ENCODE results near the gene SLN.
A peak's percentile ranks its signal among the peaks of the same experiment; 100 is the strongest.

The SLN gene

GRCh38 chr11:107751082-107751481 is 39.2 kb upstream of the SLN start:
- TF ChIP-seq, protein P1, sequence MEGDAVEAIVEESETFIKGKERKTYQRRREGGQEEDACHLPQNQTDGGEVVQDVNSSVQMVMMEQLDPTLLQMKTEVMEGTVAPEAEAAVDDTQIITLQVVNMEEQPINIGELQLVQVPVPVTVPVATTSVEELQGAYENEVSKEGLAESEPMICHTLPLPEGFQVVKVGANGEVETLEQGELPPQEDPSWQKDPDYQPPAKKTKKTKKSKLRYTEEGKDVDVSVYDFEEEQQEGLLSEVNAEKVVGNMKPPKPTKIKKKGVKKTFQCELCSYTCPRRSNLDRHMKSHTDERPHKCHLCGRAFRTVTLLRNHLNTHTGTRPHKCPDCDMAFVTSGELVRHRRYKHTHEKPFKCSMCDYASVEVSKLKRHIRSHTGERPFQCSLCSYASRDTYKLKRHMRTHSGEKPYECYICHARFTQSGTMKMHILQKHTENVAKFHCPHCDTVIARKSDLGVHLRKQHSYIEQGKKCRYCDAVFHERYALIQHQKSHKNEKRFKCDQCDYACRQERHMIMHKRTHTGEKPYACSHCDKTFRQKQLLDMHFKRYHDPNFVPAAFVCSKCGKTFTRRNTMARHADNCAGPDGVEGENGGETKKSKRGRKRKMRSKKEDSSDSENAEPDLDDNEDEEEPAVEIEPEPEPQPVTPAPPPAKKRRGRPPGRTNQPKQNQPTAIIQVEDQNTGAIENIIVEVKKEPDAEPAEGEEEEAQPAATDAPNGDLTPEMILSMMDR (IDR thresholded peaks at IDR 0.05; ENCODE audit: low read depth, low read length) = no peak
- DNase-seq (ENCODE audit: low read depth in 2 of 2) = no peak
- H3K4me3 ChIP-seq (replicated peaks in 1 of 2; ENCODE audit: low read depth in 2 of 2, low read length in 2 of 2) = no peak overlapping the region

DNA sequence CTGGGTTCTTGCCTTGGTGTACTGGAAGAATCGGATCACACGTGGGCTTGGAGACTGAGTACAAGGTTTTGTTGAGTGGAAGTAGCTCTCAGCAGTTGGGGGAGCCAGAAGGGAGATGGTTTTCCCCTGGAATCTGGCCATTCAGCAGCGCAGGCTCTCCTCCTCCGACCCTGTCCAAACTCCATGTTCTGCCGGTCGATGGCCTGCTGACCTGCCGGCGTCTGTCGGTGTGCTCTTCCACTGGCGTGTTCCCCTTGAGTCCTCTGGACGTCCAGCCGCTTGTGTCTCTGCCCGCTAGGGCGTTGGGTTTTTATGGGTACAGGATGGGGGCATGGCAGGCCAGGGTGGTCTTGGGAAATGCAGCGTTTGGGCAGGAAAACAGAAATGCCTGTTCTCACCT is 38.5 kb upstream of the SLN start:
- no peak for DNase-seq (ENCODE audit: low read depth in 2 of 2)
- no peak overlapping the region for H3K4me3 ChIP-seq (replicated peaks in 1 of 2; ENCODE audit: low read depth in 2 of 2, low read length in 2 of 2)
- TF ChIP-seq, protein P1 (IDR thresholded peaks at IDR 0.05; ENCODE audit: low read depth, low read length) = no peak

DNA sequence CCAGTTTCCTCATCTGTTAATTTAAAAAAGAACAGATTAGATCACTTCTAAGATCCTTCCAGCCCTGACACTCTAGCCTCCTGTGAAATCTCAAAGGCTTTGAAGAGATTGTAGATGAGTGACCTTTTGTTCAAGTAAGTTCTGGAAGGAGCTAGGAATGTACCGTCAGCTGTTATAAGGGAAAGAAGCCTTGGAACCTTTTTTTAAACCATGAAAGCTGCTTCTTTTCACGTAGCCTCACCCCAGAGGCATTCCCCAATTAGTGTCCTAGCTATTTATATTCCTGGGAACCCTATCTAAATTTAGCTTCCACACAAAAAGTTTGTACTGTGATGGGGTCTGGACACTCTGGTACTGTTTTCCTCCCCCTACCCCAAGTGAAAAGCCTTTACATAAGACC is 35.8 kb upstream of the SLN start:
- DNase-seq (ENCODE audit: low read depth in 2 of 2) = no peak
- TF ChIP-seq, protein P1 (IDR thresholded peaks at IDR 0.05; ENCODE audit: low read depth, low read length) = no peak
- H3K4me3 ChIP-seq (replicated peaks in 1 of 2; ENCODE audit: low read depth in 2 of 2, low read length in 2 of 2) = no peak overlapping the region

DNA sequence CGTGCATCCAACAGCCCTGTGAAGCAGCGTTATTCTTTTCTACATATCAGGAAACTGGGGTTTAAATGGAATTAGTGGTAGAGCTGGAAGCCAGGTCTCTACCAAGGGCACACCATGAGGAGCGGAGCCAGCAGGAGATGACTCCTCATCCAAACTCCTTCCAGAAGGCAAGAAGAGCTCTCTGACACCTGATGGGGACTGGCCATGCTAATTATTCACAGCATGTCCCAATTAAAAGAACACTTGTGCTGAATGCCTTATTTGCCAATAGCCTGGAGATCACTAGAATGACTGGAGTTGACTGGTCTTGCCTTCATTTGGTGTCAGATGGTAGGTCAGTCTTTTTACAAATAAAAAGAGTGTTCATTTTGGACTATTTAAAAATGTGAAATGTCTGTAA is 32.9 kb upstream of the SLN start:
- H3K4me3 ChIP-seq (replicated peaks in 1 of 2; ENCODE audit: low read depth in 2 of 2, low read length in 2 of 2) = no peak overlapping the region
- DNase-seq (ENCODE audit: low read depth in 2 of 2) = no peak
- TF ChIP-seq, protein P1 (IDR thresholded peaks at IDR 0.05; ENCODE audit: low read depth, low read length) = no peak

DNA sequence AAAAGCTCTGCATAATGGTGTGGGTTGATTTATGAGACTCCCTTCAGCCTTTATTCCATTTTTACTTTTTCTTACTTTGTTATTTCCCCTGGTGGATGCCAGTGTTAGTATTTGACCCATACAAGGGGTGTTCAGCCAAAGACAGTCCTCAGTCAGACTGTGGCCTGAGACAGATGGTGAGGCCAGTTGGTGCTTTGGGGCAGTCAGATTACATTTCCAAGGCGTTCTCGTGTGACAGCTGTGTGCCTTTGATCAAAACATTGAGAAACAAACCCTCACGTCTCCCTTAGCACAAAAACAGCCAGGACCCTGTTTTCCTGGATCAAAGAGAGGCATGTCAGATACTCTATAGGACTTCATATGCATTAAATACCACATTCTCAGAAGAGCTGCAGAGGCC is 31.3 kb upstream of the SLN start:
- DNase-seq (ENCODE audit: low read depth in 2 of 2) = no peak
- H3K4me3 ChIP-seq (replicated peaks in 1 of 2; ENCODE audit: low read depth in 2 of 2, low read length in 2 of 2) = no peak overlapping the region
- TF ChIP-seq, protein P1 (IDR thresholded peaks at IDR 0.05; ENCODE audit: low read depth, low read length) = no peak

GRCh38 chr11:107741044-107741823 is 29.4 kb upstream of the SLN start:
- H3K4me3 ChIP-seq (replicated peaks in 1 of 2; ENCODE audit: low read depth in 2 of 2, low read length in 2 of 2) = no peak overlapping the region
- TF ChIP-seq, protein P1 (IDR thresholded peaks at IDR 0.05; ENCODE audit: low read depth, low read length) = peak; percentile 83
- peak; percentile 51 to 59 for DNase-seq (ENCODE audit: low read depth in 2 of 2)

GRCh38 chr11:107740271-107740670 is 28.4 kb upstream of the SLN start:
- TF ChIP-seq, protein P1 (IDR thresholded peaks at IDR 0.05; ENCODE audit: low read depth, low read length) = no peak
- no peak overlapping the region for H3K4me3 ChIP-seq (replicated peaks in 1 of 2; ENCODE audit: low read depth in 2 of 2, low read length in 2 of 2)
- peak in 1 of 2 donors; percentile 39 for DNase-seq (ENCODE audit: low read depth in 2 of 2)

Measured in cardiac fibroblast (primary cell).